ACC112 (cell line): Measurements from ENCODE around the gene SYT9.

Experiments
- H2AFZ ChIP-seq: fragments of 200-600 bp; sonication (generic); one replicate; pipeline ENCODE4 v1.6.0; 2017; ENCODE audit warnings: antibody characterized with exemption, low read length; ENCODE audit not compliant: unreplicated experiment
- H3K27ac ChIP-seq: fragments of 200-600 bp; sonication (generic); 2 replicates; pipeline ENCODE4 v1.5.1; 2014; ENCODE audit warnings: low read depth, mild to moderate bottlenecking, antibody characterized with exemption, low read length, moderate library complexity
- H3K27me3 ChIP-seq: fragments of 200-600 bp; sonication (generic); 2 replicates; pipeline ENCODE4 v1.6.1; 2014; ENCODE audit warnings: mild to moderate bottlenecking, antibody characterized with exemption, low read length, moderate library complexity, mixed read lengths; ENCODE audit not compliant: insufficient read depth
- H3K36me3 ChIP-seq: fragments of 200-600 bp; sonication (generic); 2 replicates; pipeline ENCODE4 v1.6.1; 2016; ENCODE audit warnings: mild to moderate bottlenecking, antibody characterized with exemption, low read length, moderate library complexity, mixed read lengths; ENCODE audit not compliant: insufficient read depth
- H3K4me1 ChIP-seq: fragments of 200-600 bp; sonication (generic); one replicate; pipeline ENCODE4 v1.6.1; 2016; ENCODE audit warnings: low read length, mixed read lengths; ENCODE audit not compliant: insufficient read depth, unreplicated experiment, control insufficient read depth
- H3K4me3 ChIP-seq: fragments of 200-600 bp; sonication (generic); 2 replicates; pipeline ENCODE4 v1.5.1; 2014; ENCODE audit warnings: mild to moderate bottlenecking, low read depth, low read length
- H3K79me2 ChIP-seq: fragments of 200-600 bp; sonication (generic); one replicate; pipeline ENCODE4 v1.6.0; 2016; ENCODE audit warnings: low read length; ENCODE audit not compliant: control insufficient read depth, unreplicated experiment, insufficient read depth

The SYT9 gene

DNA sequence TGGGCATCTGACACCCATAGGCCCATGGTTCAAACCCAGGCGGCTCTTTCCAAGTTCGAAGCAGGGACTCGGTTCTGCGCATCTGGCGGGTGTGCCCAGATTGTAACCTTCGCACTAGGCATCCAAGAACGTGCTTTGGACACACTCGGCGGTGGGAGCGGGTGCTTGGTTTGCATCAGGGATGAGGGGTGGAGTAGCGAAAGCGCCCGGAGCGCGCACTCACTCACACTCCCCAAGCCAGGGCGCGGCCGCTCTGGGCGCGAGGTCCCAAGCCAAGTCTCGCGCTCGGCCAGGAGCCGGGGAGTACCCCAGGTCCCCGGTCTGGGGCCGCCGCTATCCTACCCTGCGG is 243 bp upstream of the SYT9 start:
- H3K27ac ChIP-seq, result no peak overlapping the region
- no peaks in the 10 kb centered on the region for H3K4me1 ChIP-seq
- peak overlapping the region; percentile 49 for H3K4me3 ChIP-seq
- no peak overlapping the region for H2AFZ ChIP-seq
- H3K79me2 ChIP-seq, result no peaks in the 10 kb centered on the region
- no peaks in the 10 kb centered on the region for H3K36me3 ChIP-seq
- H3K27me3 ChIP-seq, result peaks cover 61% of the 10 kb centered on the region

DNA sequence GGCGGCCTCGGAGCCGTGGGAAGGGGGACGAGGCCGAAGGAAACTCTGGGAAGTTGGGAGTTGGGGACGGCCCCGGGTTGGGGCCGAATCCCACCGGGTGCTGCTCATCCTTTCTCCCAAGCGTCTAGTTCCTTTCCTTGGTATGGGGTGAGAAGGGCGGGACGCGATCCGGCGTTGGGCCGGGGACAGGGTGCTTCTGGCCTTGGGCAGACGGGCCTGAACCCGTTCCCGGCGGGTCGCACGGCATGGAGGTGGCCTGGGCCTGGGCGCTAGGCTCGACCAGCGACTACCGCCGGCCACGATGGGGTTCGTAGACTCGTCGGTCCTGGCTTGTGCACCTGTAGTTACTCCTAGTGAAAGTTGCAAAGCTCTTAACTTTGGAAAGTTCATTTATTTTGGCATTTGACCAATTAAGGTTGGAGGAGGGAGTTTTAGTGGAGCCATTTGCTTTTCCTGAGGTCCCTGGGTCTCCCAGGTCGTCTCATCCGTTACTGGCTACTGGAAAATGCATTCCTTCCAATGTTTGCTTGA is 1.0 kb downstream of the SYT9 start:
- Histone ChIP-seq H3K36me3 (no peaks in the 10 kb centered on the region), H3K4me3 (no peak overlapping the region), H3K79me2 (no peaks in the 10 kb centered on the region), H3K27me3 (peaks cover 61% of the 10 kb centered on the region), H3K27ac (no peak overlapping the region), H3K4me1 (no peaks in the 10 kb centered on the region), H2AFZ (no peak overlapping the region)

DNA sequence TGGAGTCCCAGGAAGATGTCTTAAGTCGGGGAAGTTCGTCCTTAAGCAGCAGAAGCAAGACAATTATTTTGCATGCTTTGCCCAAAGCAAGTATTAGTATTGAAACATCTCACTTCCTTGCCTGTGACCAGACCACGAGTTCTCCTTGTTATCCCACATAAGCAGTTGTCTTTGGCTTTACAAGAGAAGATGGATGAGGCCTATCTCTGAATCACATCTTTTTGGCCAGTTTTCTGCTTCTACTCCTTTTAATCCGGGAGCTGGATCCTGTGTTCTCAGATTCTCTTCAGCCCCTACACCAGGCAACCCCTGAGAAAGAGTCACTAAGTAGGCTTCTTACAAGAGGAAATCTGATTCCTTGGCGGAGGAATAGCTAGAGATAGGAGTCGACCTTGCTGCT is 2.1 kb downstream of the SYT9 start:
- Histone ChIP-seq H3K27ac (no peak overlapping the region), H3K79me2 (no peaks in the 10 kb centered on the region), H2AFZ (no peak overlapping the region), H3K36me3 (no peaks in the 10 kb centered on the region), H3K4me3 (no peak overlapping the region), H3K27me3 (peaks cover 61% of the 10 kb centered on the region), H3K4me1 (no peaks in the 10 kb centered on the region)

GRCh38 chr11:7254731-7255291 is 3.1 kb downstream of the SYT9 start:
- H3K27me3 ChIP-seq, result peaks cover 60% of the 10 kb centered on the region
- H3K4me1 ChIP-seq, result no peaks in the 10 kb centered on the region
- H2AFZ ChIP-seq, result no peak overlapping the region

DNA sequence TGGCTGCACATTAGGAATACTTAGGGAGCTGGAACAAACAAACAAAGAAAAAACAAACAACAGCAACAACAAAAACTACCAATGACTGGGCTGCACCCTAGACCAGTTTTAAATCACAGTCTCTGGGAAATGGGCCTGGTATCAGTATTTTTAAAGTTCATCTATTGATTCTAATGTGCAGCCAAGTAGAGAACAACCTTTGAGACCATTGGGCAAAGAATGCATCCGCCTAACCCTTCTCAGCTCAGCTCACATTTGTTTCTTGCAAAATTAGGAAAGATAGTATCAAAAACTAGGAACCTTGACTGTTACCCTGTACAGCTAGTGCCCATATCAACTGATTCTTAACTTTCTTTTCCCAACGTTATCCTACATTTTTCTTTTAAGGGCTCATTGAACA is 5.2 kb downstream of the SYT9 start:
- Histone ChIP-seq H3K79me2 (no peaks in the 10 kb centered on the region), H3K27me3 (peaks cover 39% of the 10 kb centered on the region)

More at GRCh38 chr11:7254731-7255291, 3.1 kb downstream of the SYT9 start:
- H3K4me3 ChIP-seq, result no peak overlapping the region
- H3K27ac ChIP-seq, result no peak overlapping the region
- no peaks in the 10 kb centered on the region for H3K36me3 ChIP-seq
- no peaks in the 10 kb centered on the region for H3K79me2 ChIP-seq

DNA sequence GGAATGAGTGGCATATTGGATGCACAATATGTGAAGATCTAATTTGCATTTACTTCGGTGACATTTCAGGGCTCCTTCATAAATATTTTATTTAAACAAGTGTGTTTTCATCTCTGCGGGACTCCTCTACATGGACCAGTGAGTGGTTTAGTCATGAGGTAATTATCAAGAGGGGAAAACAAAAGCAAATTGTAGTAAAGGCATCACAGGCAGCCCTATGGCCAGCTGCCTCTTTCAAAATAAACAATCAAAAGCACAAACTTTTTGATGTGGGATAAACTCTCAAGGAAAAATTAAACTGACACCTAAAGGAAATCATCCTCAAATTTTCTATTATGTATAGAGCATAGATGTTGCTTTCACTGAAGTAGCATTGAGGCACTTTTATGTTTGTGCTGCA is 6.0 kb downstream of the SYT9 start:
- Histone ChIP-seq H3K79me2 (no peaks in the 10 kb centered on the region), H3K36me3 (no peaks in the 10 kb centered on the region), H2AFZ (no peak overlapping the region), H3K4me1 (no peaks in the 10 kb centered on the region), H3K27ac (no peak overlapping the region), H3K27me3 (peaks cover 31% of the 10 kb centered on the region), H3K4me3 (no peak overlapping the region)

More for the DNA sequence above, 5.2 kb downstream of the SYT9 start:
- no peak overlapping the region for H3K27ac ChIP-seq
- H2AFZ ChIP-seq, result no peak overlapping the region
- H3K36me3 ChIP-seq, result no peaks in the 10 kb centered on the region
- H3K4me1 ChIP-seq, result no peaks in the 10 kb centered on the region
- no peak overlapping the region for H3K4me3 ChIP-seq

DNA sequence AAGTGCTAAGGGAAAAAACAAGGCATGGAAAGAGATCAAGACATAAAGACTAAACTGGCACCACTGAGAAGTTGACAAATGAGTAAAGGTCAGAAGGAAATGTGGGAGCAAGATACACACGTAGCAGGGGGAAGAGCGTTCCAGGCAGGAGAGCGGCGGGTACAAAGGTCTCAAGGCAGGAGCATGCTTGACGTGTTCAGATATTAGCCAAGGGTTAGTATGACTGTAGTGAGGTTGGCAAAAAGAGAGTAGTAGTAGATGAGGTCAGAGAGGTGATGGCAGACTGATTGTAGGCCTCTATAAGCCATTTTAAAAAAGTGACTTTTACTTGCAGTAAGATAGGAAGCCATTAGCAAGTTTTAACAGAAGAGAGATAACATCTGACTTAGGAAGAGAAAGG is 9.9 kb downstream of the SYT9 start:
- H3K36me3 ChIP-seq, result no peaks in the 10 kb centered on the region
- no peak overlapping the region for H3K4me3 ChIP-seq
- no peak overlapping the region for H2AFZ ChIP-seq
- H3K27me3 ChIP-seq, result no peaks in the 10 kb centered on the region; the same call in 1 of the 2 replicates
- H3K27ac ChIP-seq, result no peak overlapping the region
- H3K4me1 ChIP-seq, result no peaks in the 10 kb centered on the region
- no peaks in the 10 kb centered on the region for H3K79me2 ChIP-seq

- no peaks in the 10 kb centered on the region; the same call in 1 of the 2 replicates for H3K27me3 ChIP-seq
- no peaks in the 10 kb centered on the region for H3K4me1 ChIP-seq
- no peak overlapping the region for H3K4me3 ChIP-seq
- H3K36me3 ChIP-seq, result no peaks in the 10 kb centered on the region
- no peak overlapping the region for H2AFZ ChIP-seq
- H3K27ac ChIP-seq, result no peak overlapping the region
- H3K79me2 ChIP-seq, result no peaks in the 10 kb centered on the region
Observed at GRCh38 chr11:7262672-7263071, 11.0 kb downstream of the SYT9 start.

DNA sequence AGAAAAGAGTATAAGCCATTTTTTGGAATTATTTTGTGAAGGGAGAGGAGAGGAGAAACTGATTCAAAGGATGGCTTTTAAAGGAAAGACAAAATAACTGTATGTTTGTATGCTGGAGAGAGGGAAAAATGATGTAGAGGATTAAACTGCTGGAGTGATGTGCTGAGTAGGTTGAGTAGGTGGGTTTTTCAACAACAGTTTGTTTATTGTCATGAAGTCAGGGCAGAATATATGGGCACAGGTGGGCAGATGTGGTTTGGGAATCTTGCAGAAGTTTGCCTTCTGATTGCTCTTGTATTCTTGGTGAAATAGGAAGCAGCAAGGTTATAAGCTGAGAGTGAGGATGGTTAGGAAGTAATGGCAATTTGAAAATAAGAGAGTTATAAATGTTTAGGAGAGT is 12.1 kb downstream of the SYT9 start:
- no peaks in the 10 kb centered on the region; the same call in 1 of the 2 replicates for H3K27me3 ChIP-seq
- H3K79me2 ChIP-seq, result no peaks in the 10 kb centered on the region
- no peak overlapping the region for H3K4me3 ChIP-seq
- no peak overlapping the region for H2AFZ ChIP-seq
- no peak overlapping the region for H3K27ac ChIP-seq
- no peaks in the 10 kb centered on the region for H3K4me1 ChIP-seq
- no peaks in the 10 kb centered on the region for H3K36me3 ChIP-seq

DNA sequence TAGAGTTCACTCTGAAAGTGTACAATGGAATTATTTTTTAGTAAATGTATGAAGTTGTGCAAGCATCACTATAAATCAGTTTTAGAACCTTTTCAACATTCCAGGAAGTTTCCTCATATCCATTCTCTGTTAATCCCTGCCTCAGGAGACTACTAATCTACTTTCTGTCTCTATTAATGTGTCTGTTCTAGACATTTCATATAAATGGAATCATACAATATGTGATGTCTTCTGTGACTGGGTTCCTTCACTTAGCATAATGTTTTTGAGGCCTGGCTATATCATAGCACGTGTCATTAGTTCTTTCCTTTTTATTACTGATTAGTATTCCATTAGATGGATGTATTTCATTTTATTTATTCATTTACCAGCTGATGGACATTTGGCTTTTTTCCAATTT is 17.1 kb downstream of the SYT9 start:
- H3K27ac ChIP-seq, result no peak overlapping the region
- no peaks in the 10 kb centered on the region for H3K36me3 ChIP-seq
- no peaks in the 10 kb centered on the region for H3K4me1 ChIP-seq
- no peak overlapping the region for H2AFZ ChIP-seq
- no peak overlapping the region for H3K4me3 ChIP-seq
- H3K79me2 ChIP-seq, result no peaks in the 10 kb centered on the region
- H3K27me3 ChIP-seq, result no peaks in the 10 kb centered on the region

- H3K79me2 ChIP-seq, result no peaks in the 10 kb centered on the region
- no peak overlapping the region for H3K27ac ChIP-seq
- no peaks in the 10 kb centered on the region for H3K27me3 ChIP-seq
- no peaks in the 10 kb centered on the region for H3K36me3 ChIP-seq
- no peaks in the 10 kb centered on the region for H3K4me1 ChIP-seq
- no peak overlapping the region for H2AFZ ChIP-seq
- no peak overlapping the region for H3K4me3 ChIP-seq
Observed at GRCh38 chr11:7270233-7270865, 18.6 kb downstream of the SYT9 start.
